GM21825 (cell line): ENCODE measurements around the gene CAMKK1.
"Not testable (repeated sequence)": the region's sequence is repeated elsewhere in the genome, so short reads cannot be mapped to it uniquely, and the experiment has no call there.

Source experiments
- ATAC-seq: cut with Tn5 transposase; IDR thresholded peaks from one replicate; pipeline ENCODE4 v1.9.1; 2021; ENCODE audit warnings: mild to moderate bottlenecking, moderate library complexity; ENCODE audit not compliant: unreplicated experiment

The CAMKK1 gene

GRCh38 chr17:3848229-3848835, 44.5 kb downstream of the CAMKK1 start:
- no peak for ATAC-seq

- no peak for ATAC-seq
Observed at GRCh38 chr17:3847165-3847670, 45.6 kb downstream of the CAMKK1 start.

- no peak for ATAC-seq
Observed at GRCh38 chr17:3846437-3847164, 46.3 kb downstream of the CAMKK1 start.

- peak; percentile 91 for ATAC-seq
Observed at GRCh38 chr17:3845621-3846436, 47.0 kb downstream of the CAMKK1 start, which contains the start of gene NCBP3. TSS of gene NCBP3 (minus strand) at chr17:3846246. CDS start at chr17:3846223, 23 bp downstream.

GRCh38 chr17:3845291-3845620, 47.6 kb downstream of the CAMKK1 start:
- ATAC-seq, result peak; percentile 14

GRCh38 chr17:3844556-3844955, 48.3 kb downstream of the CAMKK1 start:
- not testable (repeated sequence) for ATAC-seq

- ATAC-seq, result no peak
Observed at GRCh38 chr17:3843935-3844516, 48.8 kb downstream of the CAMKK1 start.

GRCh38 chr17:3838206-3838605, 54.6 kb downstream of the CAMKK1 start:
- no peak for ATAC-seq

GRCh38 chr17:3836551-3836950, 56.3 kb downstream of the CAMKK1 start:
- no peak for ATAC-seq

- no peak for ATAC-seq
Observed at GRCh38 chr17:3835410-3836229, 57.2 kb downstream of the CAMKK1 start.

- ATAC-seq, result no peak
Observed at GRCh38 chr17:3834811-3835210, 58.0 kb downstream of the CAMKK1 start.

- no peak for ATAC-seq
Observed at GRCh38 chr17:3828852-3829232, 64.0 kb downstream of the CAMKK1 start.

- no peak for ATAC-seq
Observed at GRCh38 chr17:3828151-3828851, 64.6 kb downstream of the CAMKK1 start.

- ATAC-seq, result no peak
Observed at GRCh38 chr17:3827124-3827773, 65.6 kb downstream of the CAMKK1 start.

- ATAC-seq, result no peak
Observed at GRCh38 chr17:3826191-3826590, 66.7 kb downstream of the CAMKK1 start.

GRCh38 chr17:3821101-3821500, 71.8 kb downstream of the CAMKK1 start:
- ATAC-seq, result no peak

GRCh38 chr17:3818786-3819185, 74.1 kb downstream of the CAMKK1 start:
- ATAC-seq, result no peak

- ATAC-seq, result no peak
Observed at GRCh38 chr17:3817851-3818605, 74.8 kb downstream of the CAMKK1 start.

- ATAC-seq, result no peak
Observed at GRCh38 chr17:3815925-3816324, 76.9 kb downstream of the CAMKK1 start.
